Measurements from ENCODE around the gene PTPRS.

DNA sequence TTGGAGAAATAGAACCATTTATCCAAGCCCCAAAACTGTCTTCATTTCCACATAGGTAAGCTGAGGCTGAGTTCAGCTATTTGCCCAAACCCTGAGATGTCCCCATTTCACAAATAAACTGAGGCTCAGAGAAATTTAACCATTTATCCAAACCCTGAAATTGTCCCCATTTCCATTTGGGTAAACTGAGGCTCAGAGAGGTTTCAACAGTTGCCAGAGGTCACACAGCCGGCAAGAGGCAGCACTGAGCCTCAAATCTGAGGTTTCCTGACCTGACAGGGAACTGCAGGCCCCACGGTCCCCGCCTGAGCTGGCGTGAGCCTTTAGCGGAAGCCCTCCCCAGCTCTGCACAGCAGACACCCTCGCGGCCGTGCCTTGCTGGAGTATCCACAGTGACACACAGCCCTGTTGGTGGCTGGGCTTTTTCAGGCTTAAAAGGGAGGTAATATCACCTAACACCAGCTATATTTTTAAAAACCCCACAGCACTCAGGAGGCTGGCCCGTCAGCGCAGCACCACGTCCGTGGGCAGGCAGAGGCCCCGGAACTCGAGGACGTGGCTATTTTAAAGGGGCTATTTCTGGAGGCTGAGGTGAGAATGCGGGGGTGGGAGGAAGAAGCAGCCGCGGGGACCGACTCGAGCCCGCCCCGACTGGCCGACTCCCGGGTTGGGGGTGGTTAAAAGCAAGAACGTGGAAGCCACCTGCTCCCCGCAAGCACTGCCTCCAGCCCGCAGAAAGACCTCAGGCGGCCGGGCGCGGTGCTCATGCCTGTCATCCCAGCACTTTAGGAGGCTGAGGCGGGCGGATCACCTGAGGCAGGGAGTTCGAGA lies 18.5 kb downstream of the PTPRS start:
- TF ChIP-seq, protein P1, sequence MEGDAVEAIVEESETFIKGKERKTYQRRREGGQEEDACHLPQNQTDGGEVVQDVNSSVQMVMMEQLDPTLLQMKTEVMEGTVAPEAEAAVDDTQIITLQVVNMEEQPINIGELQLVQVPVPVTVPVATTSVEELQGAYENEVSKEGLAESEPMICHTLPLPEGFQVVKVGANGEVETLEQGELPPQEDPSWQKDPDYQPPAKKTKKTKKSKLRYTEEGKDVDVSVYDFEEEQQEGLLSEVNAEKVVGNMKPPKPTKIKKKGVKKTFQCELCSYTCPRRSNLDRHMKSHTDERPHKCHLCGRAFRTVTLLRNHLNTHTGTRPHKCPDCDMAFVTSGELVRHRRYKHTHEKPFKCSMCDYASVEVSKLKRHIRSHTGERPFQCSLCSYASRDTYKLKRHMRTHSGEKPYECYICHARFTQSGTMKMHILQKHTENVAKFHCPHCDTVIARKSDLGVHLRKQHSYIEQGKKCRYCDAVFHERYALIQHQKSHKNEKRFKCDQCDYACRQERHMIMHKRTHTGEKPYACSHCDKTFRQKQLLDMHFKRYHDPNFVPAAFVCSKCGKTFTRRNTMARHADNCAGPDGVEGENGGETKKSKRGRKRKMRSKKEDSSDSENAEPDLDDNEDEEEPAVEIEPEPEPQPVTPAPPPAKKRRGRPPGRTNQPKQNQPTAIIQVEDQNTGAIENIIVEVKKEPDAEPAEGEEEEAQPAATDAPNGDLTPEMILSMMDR (IDR thresholded peaks at IDR 0.05): no peak
- TF ChIP-seq POLR2A (IDR thresholded peaks at IDR 0.05): no peak

Measured in sigmoid colon (tissue), 3 donors.